Lower leg skin (tissue), 4 donors: ENCODE results near the gene ZC3H18. TPM values are rescaled to one million over a fixed set of nuclear protein-coding genes. Genes with fewer than 3 reads are reported as not detected.

ENCODE experiments used
- DNase-seq, 2 donors: peaks; one replicate each; pipeline ENCODE4 v3.0.0-alpha.2; 2019; ENCODE audit warnings: low spot score in 2 of 2
- H3K4me3 ChIP-seq: fragments of 200-600 bp; sonication (generic); 2 replicates; pipeline ENCODE4 v1.5.1; 2017; ENCODE audit warnings: mild to moderate bottlenecking, low read depth; ENCODE audit not compliant: poor library complexity, severe bottlenecking
- CTCF ChIP-seq, 3 donors: fragments of 450-650 bp; IDR thresholded peaks; one replicate each; pipeline ENCODE4 v1.5.1; 2016; ENCODE audit warnings: antibody characterized with exemption in 3 of 3, mild to moderate bottlenecking in 3 of 3, moderate library complexity in 2 of 3
- POLR2A ChIP-seq, 2 donors: fragments of 450-650 bp; IDR thresholded peaks; one replicate each; pipeline ENCODE4 v1.6.1; 2016 to 2017; ENCODE audit warnings: antibody characterized with exemption in 2 of 2, mild to moderate bottlenecking in 1 of 2, moderate library complexity in 1 of 2
- WGBS, 2 donors: methylation state at CpG; one replicate each; pipeline ENCODE4 v1.1.5; 2018; 5-methylcytosine and 5-hydroxymethylcytosine counted together
- intact Hi-C: fragments of 100-400 bp; cut with DNase I; formaldehyde crosslinking; loops from one replicate; pipeline ENCODE4 v1.15.0; 2023; ENCODE audit warnings: low total_unique reads
- total RNA-seq, 4 donors: library from RNA; depleted of rRNA; stranded (reverse); fragments of >200 nt; gene quantifications; one replicate each; pipeline ENCODE4 v1.1.0, GENCODE V29; 2016

ZC3H18 gene
- total RNA-seq, 4 donors from 2014 or later = 16.5 to 32.3 (median 18.5) TPM

GRCh38 chr16:88643644-88643932, 73.4 kb downstream of the ZC3H18 start:
- TF ChIP-seq CTCF (IDR thresholded peaks at IDR 0.05) = no peak
- TF ChIP-seq POLR2A (IDR thresholded peaks at IDR 0.05) = no peak
- intact Hi-C loops = no loop called here
- H3K4me3 ChIP-seq = no peak overlapping the region
- WGBS, 2 donors = 69 to 73% methylated on average over 4 to 9 of the region's 9 CpGs
- DNase-seq = no peak

GRCh38 chr16:88645455-88645854, 75.3 kb downstream of the ZC3H18 start:
- WGBS, 2 donors = 94 to 98% methylated on average over 16 of the region's 16 CpGs
- no peak overlapping the region for H3K4me3 ChIP-seq
- intact Hi-C loops = no loop called here
- no peak for DNase-seq
- TF ChIP-seq POLR2A (IDR thresholded peaks at IDR 0.05) = no peak
- no peak for TF ChIP-seq CTCF (IDR thresholded peaks at IDR 0.05)

- H3K4me3 ChIP-seq = no peak overlapping the region
- TF ChIP-seq POLR2A (IDR thresholded peaks at IDR 0.05) = no peak
- TF ChIP-seq CTCF (IDR thresholded peaks at IDR 0.05) = no peak
- no peak for DNase-seq
- WGBS, 2 donors = 89 to 91% methylated on average over 23 of the region's 23 CpGs
- intact Hi-C loops = no loop called here
Observed at GRCh38 chr16:88645941-88646340, 75.7 kb downstream of the ZC3H18 start.

- no peak for TF ChIP-seq POLR2A (IDR thresholded peaks at IDR 0.05)
- TF ChIP-seq CTCF (IDR thresholded peaks at IDR 0.05) = no peak
- WGBS, 2 donors = 84 to 85% methylated on average over 23 to 27 of the region's 28 CpGs
- no peak overlapping the region for H3K4me3 ChIP-seq
- intact Hi-C loops = no loop called here
- no peak for DNase-seq
Observed at GRCh38 chr16:88646345-88647034, 76.3 kb downstream of the ZC3H18 start.

- intact Hi-C loops = no loop called here
- no peak for DNase-seq
- H3K4me3 ChIP-seq = no peak overlapping the region
- 85 to 86% methylated on average over 16 to 21 of the region's 22 CpGs for WGBS, 2 donors
- no peak for TF ChIP-seq CTCF (IDR thresholded peaks at IDR 0.05)
- no peak for TF ChIP-seq POLR2A (IDR thresholded peaks at IDR 0.05)
Observed at GRCh38 chr16:88647178-88648070, 77.2 kb downstream of the ZC3H18 start.
